ENCODE measurements around the gene LAMTOR1.

LAMTOR1 gene

GRCh38 chr11:72058416-72059034, 44.6 kb downstream of the LAMTOR1 start:
- Histone ChIP-seq H3K4me3 (ENCODE audit: insufficient read length, low read depth) (no peak overlapping the region), H3K36me3 (ENCODE audit: insufficient read depth, insufficient read length, low read length) (peaks cover 15% of the 10 kb centered on the region), H3K4me1 (ENCODE audit: insufficient read depth, insufficient read length) (no peaks in the 10 kb centered on the region), H3K9me3 (ENCODE audit: insufficient read depth, low read length) (no peaks in the 10 kb centered on the region), H3K27me3 (ENCODE audit: insufficient read depth, insufficient read length) (no peaks in the 10 kb centered on the region), H3K9ac (ENCODE audit: insufficient read length, low read depth) (no peak overlapping the region)
- no peak for DNase-seq (ENCODE audit: low read depth, low spot score)
- TF ChIP-seq ZNF274 (IDR thresholded peaks at IDR 0.05; ENCODE audit: low read depth, low read length) (no peak), SUZ12 (IDR thresholded peaks at IDR 0.05; ENCODE audit: extremely low read depth, insufficient read depth, insufficient read length) (no peak), YY1 (IDR thresholded peaks at IDR 0.05; ENCODE audit: insufficient read depth, insufficient read length) (no peak)

GRCh38 chr11:72048766-72049460, 54.2 kb downstream of the LAMTOR1 start:
- H3K9ac ChIP-seq (ENCODE audit: insufficient read length, low read depth), result no peak overlapping the region
- peaks cover 14% of the 10 kb centered on the region for H3K36me3 ChIP-seq (ENCODE audit: insufficient read depth, insufficient read length, low read length)
- no peaks in the 10 kb centered on the region for H3K9me3 ChIP-seq (ENCODE audit: insufficient read depth, low read length)

More at GRCh38 chr11:72048766-72049460, 54.2 kb downstream of the LAMTOR1 start:
- H3K27me3 ChIP-seq (ENCODE audit: insufficient read depth, insufficient read length), result no peaks in the 10 kb centered on the region
- peak; percentile 43 for DNase-seq (ENCODE audit: low read depth, low spot score)
- H3K4me1 ChIP-seq (ENCODE audit: insufficient read depth, insufficient read length), result peaks cover 3% of the 10 kb centered on the region
- no peak overlapping the region for H3K4me3 ChIP-seq (ENCODE audit: insufficient read length, low read depth)
- TF ChIP-seq YY1 (IDR thresholded peaks at IDR 0.05; ENCODE audit: insufficient read depth, insufficient read length) (no peak), ZNF274 (IDR thresholded peaks at IDR 0.05; ENCODE audit: low read depth, low read length) (no peak), SUZ12 (IDR thresholded peaks at IDR 0.05; ENCODE audit: extremely low read depth, insufficient read depth, insufficient read length) (no peak)
